ENCODE data around the gene FBXO11. TPM values are rescaled to one million over a fixed set of nuclear protein-coding genes. Genes with fewer than 3 reads are reported as not detected.
A peak's percentile ranks its signal among the peaks of the same experiment; 100 is the strongest.
"Not testable (repeated sequence)": the region's sequence is repeated elsewhere in the genome, so short reads cannot be mapped to it uniquely, and the experiment has no call there.

The FBXO11 gene
- total RNA-seq, 1 experiment from 2014 or later = 104 TPM

DNA sequence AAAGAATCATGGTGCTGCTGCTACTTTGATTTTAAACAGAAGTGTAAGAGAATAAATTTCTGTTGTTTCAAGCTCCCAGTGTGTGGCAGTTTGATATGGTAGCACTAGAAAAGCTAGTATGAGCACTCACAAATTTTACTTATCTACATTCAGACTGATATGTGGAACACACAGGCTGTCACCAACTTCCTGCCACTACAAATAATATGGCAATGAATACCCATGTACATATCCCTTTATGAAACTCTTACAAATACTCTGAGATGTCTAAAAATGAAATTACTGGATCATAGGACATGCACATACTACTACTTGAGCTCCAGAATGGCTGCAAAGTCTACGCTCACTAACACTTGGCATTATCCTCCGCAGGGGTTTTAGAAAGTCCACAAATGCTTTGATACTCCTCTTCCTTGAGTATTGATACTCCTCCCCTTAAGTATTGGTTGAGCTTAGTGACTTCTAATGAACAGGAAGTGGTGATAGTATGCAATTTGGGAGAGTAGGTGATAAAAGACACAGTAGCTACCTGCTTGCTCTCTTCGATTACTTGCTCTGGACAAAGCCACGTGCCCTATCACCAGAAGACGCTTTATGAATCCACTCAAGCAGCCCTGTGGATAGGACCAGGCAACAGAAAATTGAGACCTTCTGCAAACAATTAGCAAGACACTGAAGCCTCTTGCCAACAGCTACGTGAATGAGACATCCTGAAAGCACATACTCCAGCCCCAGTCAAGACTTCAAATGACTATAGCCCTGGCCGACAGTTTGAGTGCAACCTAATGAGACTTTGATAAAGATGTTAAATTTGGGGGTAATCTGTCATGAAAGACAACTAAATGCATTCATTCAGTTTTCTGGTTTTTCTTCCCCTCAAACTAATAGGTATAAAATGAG is 35.4 kb downstream of the FBXO11 start:
- Histone ChIP-seq H3K79me2 (ENCODE audit: low read length) (peaks cover 100% of the 10 kb centered on the region), H2AFZ (ENCODE audit: low read length) (no peak overlapping the region), H3K4me1 (ENCODE audit: low read length) (peaks cover 36% of the 10 kb centered on the region), H3K4me3 (ENCODE audit: low read length) (no peak overlapping the region), H3K9ac (ENCODE audit: low read length) (no peak overlapping the region), H3K9me2 (replicated peaks; ENCODE audit: insufficient read depth, low read length) (no peaks in the 10 kb centered on the region), H3K9me3 (ENCODE audit: low read length) (no peaks in the 10 kb centered on the region), H3K4me2 (ENCODE audit: low read depth, low read length, poor library complexity, severe bottlenecking) (no peak overlapping the region), H3K36me3 (ENCODE audit: insufficient read depth, low read length) (peaks cover 26% of the 10 kb centered on the region), H3K27me3 (ENCODE audit: low read length) (no peaks in the 10 kb centered on the region), H4K20me1 (ENCODE audit: insufficient read depth, low read depth, low read length) (peaks cover 15% of the 10 kb centered on the region), H3K27ac (ENCODE audit: low read length) (no peak overlapping the region)
- DNase-seq = no peak

DNA sequence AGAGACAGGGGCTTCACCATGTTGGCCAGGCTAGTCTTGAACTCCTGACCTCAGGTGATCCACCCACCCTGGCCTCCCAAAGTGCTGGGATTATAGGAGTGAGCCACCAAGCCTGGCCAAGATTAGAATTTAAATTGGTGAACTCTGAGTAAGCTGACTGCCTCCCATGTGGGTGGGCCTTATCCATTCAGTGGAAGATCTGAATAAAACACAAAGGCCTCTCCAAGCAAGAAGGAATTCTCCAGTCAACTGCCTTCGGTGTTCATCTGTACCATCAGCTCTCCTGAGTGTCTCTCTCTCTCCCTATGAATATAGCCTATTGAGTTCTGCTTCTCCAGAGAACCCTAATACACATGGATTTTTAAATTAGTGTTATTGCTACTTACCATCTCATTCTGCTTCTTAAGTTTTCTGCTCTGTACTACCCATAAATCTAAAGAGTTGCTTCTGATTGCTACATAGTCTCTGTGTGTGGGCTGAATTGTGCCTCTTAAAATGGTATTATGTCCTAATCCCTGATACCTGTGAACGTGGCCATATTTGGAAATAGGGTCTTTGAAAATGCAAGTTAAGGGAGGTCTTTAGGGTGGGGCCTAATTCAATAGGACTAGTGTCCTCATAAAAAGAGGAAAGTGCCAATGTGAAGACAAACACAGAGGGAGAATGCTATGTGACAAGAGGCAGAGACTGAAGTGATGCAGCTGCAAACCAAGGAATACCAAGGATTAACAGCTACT is 36.3 kb downstream of the FBXO11 start:
- peaks cover 29% of the 10 kb centered on the region for H3K36me3 ChIP-seq (ENCODE audit: insufficient read depth, low read length)
- no peaks in the 10 kb centered on the region for H3K9me2 ChIP-seq (replicated peaks; ENCODE audit: insufficient read depth, low read length)
- peaks cover 45% of the 10 kb centered on the region for H3K4me1 ChIP-seq (ENCODE audit: low read length)
- peaks cover 100% of the 10 kb centered on the region for H3K79me2 ChIP-seq (ENCODE audit: low read length)
- H4K20me1 ChIP-seq (ENCODE audit: insufficient read depth, low read depth, low read length) = peaks cover 18% of the 10 kb centered on the region
- H3K27ac ChIP-seq (ENCODE audit: low read length) = no peak overlapping the region
- H3K27me3 ChIP-seq (ENCODE audit: low read length) = no peaks in the 10 kb centered on the region
- no peak overlapping the region for H2AFZ ChIP-seq (ENCODE audit: low read length)
- no peak overlapping the region for H3K4me3 ChIP-seq (ENCODE audit: low read length)
- H3K4me2 ChIP-seq (ENCODE audit: low read depth, low read length, poor library complexity, severe bottlenecking) = no peak overlapping the region
- H3K9me3 ChIP-seq (ENCODE audit: low read length) = no peaks in the 10 kb centered on the region
- DNase-seq = no peak
- no peak overlapping the region for H3K9ac ChIP-seq (ENCODE audit: low read length)

DNA sequence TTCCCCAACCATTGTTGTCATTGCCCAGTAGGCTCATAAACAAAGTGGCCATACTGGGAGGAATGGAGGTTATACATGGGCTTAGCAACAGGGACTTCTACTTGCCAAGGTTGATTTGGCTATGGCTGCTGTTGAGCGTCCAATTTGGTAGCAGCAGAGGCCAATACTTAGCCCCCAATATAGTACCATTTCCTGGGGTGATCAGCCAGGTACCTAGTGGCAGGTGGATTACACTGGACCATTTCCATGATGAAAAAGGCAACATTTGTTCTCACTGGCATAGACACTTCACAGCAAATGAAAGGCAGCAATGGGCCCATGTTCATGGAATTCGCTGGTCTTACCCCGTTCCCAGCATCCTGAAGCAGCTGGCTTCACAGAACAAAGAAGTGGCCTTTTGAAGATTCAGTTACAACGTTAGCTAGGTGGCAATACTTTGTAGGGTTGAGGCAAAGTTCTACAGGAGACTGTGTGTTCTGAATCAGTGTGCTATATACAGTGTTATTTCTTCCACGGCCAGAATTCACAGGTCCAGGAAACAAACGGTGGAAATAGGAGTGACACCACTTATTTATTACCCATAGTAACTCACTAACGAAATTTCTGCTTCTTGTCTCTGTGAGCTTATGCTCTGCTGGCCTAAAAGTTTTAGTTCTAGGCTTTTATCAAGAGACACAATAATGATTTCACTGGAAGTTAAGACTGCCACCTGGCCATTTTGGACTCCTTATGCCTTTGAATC is 37.5 kb downstream of the FBXO11 start:
- Histone ChIP-seq H3K9me3 (ENCODE audit: low read length) (no peaks in the 10 kb centered on the region), H4K20me1 (ENCODE audit: insufficient read depth, low read depth, low read length) (peaks cover 21% of the 10 kb centered on the region), H3K4me3 (ENCODE audit: low read length) (no peak overlapping the region), H3K4me1 (ENCODE audit: low read length) (peaks cover 47% of the 10 kb centered on the region), H3K79me2 (ENCODE audit: low read length) (peaks cover 100% of the 10 kb centered on the region), H3K4me2 (ENCODE audit: low read depth, low read length, poor library complexity, severe bottlenecking) (no peak overlapping the region), H2AFZ (ENCODE audit: low read length) (no peak overlapping the region), H3K36me3 (ENCODE audit: insufficient read depth, low read length) (peaks cover 32% of the 10 kb centered on the region), H3K27ac (ENCODE audit: low read length) (no peak overlapping the region), H3K27me3 (ENCODE audit: low read length) (no peaks in the 10 kb centered on the region), H3K9ac (ENCODE audit: low read length) (no peak overlapping the region), H3K9me2 (replicated peaks; ENCODE audit: insufficient read depth, low read length) (no peaks in the 10 kb centered on the region)
- no peak for DNase-seq

DNA sequence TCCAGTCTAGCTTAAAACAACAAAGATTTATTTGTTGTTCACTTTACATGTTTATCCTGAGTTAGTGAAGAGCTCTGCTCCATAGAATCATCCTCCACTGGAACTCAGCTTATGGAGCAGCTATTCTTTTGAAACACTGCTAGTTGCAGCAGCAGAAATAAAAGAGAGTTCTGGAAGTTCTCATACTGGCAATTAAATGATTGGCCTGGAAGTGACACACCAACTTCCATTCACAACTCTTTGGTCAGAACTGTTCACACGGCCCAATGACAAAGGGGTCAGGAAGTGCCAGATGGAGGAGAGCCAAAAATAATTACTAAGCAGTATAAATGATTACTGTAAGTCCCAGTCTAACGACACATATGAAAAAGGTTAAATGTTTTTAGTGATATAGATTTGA is 39.1 kb downstream of the FBXO11 start:
- no peak overlapping the region for H3K4me3 ChIP-seq (ENCODE audit: low read length)
- peaks cover 23% of the 10 kb centered on the region for H3K36me3 ChIP-seq (ENCODE audit: insufficient read depth, low read length)
- no peaks in the 10 kb centered on the region for H3K27me3 ChIP-seq (ENCODE audit: low read length)
- H3K9me3 ChIP-seq (ENCODE audit: low read length) = no peaks in the 10 kb centered on the region
- peak overlapping the region; percentile 29 for H3K27ac ChIP-seq (ENCODE audit: low read length)
- H3K4me2 ChIP-seq (ENCODE audit: low read depth, low read length, poor library complexity, severe bottlenecking) = no peak overlapping the region
- H4K20me1 ChIP-seq (ENCODE audit: insufficient read depth, low read depth, low read length) = peaks cover 21% of the 10 kb centered on the region
- H3K9ac ChIP-seq (ENCODE audit: low read length) = no peak overlapping the region
- DNase-seq = no peak
- peaks cover 42% of the 10 kb centered on the region for H3K4me1 ChIP-seq (ENCODE audit: low read length)
- H3K9me2 ChIP-seq (replicated peaks; ENCODE audit: insufficient read depth, low read length) = no peaks in the 10 kb centered on the region
- H3K79me2 ChIP-seq (ENCODE audit: low read length) = peaks cover 100% of the 10 kb centered on the region
- H2AFZ ChIP-seq (ENCODE audit: low read length) = no peak overlapping the region

DNA sequence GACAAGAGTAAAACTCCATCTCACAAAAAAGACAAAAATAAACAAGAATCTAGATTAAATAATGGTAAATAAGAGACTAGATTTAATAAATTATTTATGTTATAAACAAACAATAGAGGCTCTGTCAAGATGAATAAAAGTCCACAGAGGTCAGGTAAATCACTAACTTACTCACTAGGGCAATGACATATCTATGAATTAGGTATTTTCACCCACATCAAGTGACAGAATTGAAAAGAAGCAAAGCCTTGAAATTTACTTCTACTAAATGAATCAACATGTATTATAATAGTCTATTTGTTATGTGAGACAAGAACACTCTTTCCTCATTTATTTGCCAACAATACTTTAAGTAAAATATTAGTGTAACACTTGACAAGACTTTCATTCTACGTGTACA is 41.7 kb downstream of the FBXO11 start:
- Histone ChIP-seq H4K20me1 (ENCODE audit: insufficient read depth, low read depth, low read length) (peaks cover 16% of the 10 kb centered on the region), H3K36me3 (ENCODE audit: insufficient read depth, low read length) (peaks cover 9% of the 10 kb centered on the region; the same call in 1 of the 2 replicates), H3K79me2 (ENCODE audit: low read length) (peaks cover 100% of the 10 kb centered on the region), H3K4me2 (ENCODE audit: low read depth, low read length, poor library complexity, severe bottlenecking) (no peak overlapping the region), H3K4me1 (ENCODE audit: low read length) (peaks cover 35% of the 10 kb centered on the region), H3K9ac (ENCODE audit: low read length) (no peak overlapping the region), H3K27me3 (ENCODE audit: low read length) (no peaks in the 10 kb centered on the region), H3K9me3 (ENCODE audit: low read length) (no peaks in the 10 kb centered on the region), H2AFZ (ENCODE audit: low read length) (no peak overlapping the region), H3K27ac (ENCODE audit: low read length) (0 out of 2 replicates have a peak overlapping the region, but pooled peaks have one; percentile 5), H3K9me2 (replicated peaks; ENCODE audit: insufficient read depth, low read length) (no peaks in the 10 kb centered on the region), H3K4me3 (ENCODE audit: low read length) (no peak overlapping the region)
- no peak for DNase-seq

DNA sequence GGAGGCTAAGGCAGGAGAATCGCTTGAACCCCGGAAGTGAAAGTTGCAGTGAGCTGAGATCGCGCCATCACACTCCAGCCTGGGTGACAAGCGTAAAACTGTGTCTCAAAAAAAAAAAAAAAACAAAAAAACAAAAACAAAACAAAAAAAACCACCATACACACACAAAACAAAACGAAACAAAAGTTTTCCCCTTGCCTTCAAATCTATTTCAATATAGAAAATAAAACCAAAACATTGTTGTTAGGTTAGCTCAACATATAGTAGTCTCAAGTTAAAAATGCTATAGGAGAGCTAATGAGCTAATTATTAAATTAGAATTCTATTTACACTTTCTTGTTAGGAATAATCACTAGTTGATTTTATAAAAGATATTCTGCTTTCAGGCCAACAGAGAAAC is 43.3 kb downstream of the FBXO11 start:
- Histone ChIP-seq H3K9ac (ENCODE audit: low read length) (no peak overlapping the region), H3K79me2 (ENCODE audit: low read length) (peaks cover 100% of the 10 kb centered on the region), H3K4me2 (ENCODE audit: low read depth, low read length, poor library complexity, severe bottlenecking) (no peak overlapping the region), H3K9me2 (replicated peaks; ENCODE audit: insufficient read depth, low read length) (no peaks in the 10 kb centered on the region), H2AFZ (ENCODE audit: low read length) (no peak overlapping the region), H3K27me3 (ENCODE audit: low read length) (no peaks in the 10 kb centered on the region), H4K20me1 (ENCODE audit: insufficient read depth, low read depth, low read length) (peaks cover 14% of the 10 kb centered on the region), H3K9me3 (ENCODE audit: low read length) (no peaks in the 10 kb centered on the region), H3K36me3 (ENCODE audit: insufficient read depth, low read length) (peaks cover 6% of the 10 kb centered on the region; the same call in 1 of the 2 replicates), H3K4me3 (ENCODE audit: low read length) (no peak overlapping the region), H3K4me1 (ENCODE audit: low read length) (peaks cover 32% of the 10 kb centered on the region), H3K27ac (ENCODE audit: low read length) (no peak overlapping the region)
- no peak for DNase-seq

DNA sequence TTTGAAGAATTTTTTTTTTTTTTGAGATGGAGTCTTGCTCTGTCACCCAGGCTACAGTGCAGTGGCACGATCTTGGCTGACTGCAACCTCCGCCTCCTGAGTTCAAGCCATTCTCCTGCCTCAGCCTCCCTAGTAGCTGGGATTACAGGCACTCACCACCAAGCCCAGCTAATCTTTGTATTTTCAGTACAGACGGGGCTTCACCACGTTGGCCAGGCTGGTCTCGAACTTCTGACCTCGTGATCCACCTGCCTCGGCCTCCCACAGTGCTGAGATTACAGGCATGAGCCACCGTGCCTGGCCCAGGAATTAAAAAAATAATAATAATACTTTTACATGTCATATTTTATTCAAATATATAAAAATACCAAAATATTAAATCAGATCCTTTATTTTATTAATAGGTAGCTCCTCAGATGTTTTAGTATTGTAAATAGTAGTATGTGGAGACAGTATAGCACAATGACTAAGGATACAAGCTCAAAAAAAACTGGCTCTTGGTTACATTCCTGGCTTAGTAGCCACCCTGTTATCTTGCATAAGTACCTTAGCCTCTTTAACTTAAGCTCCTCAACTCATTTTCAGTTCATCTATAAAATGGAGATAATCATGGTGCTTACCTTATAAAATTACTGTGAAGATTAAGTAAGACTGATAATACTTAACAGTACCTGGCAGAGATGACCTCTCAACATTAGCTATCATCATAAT is 53.1 kb downstream of the FBXO11 start:
- Histone ChIP-seq H3K4me1 (ENCODE audit: low read length) (peaks cover 39% of the 10 kb centered on the region), H4K20me1 (ENCODE audit: insufficient read depth, low read depth, low read length) (peaks cover 14% of the 10 kb centered on the region), H3K79me2 (ENCODE audit: low read length) (peaks cover 99% of the 10 kb centered on the region)
- H3K9ac ChIP-seq (ENCODE audit: low read length); H2AFZ ChIP-seq (ENCODE audit: low read length); H3K9me2 ChIP-seq (replicated peaks; ENCODE audit: insufficient read depth, low read length); H3K4me3 ChIP-seq (ENCODE audit: low read length); DNase-seq; H3K36me3 ChIP-seq (ENCODE audit: insufficient read depth, low read length); H3K4me2 ChIP-seq (ENCODE audit: low read depth, low read length, poor library complexity, severe bottlenecking); H3K27me3 ChIP-seq (ENCODE audit: low read length); H3K27ac ChIP-seq (ENCODE audit: low read length); H3K9me3 ChIP-seq (ENCODE audit: low read length): not testable (repeated sequence)

All from Karpas-422 (cell line).